Activated CD8-positive, alpha-beta T cell treated with anti-CD3 and anti-CD28 coated beads, Interleukin-2, amount 10 ng/mL, durations not matched to agents 7 days and 5 days (primary cell): Measurements from ENCODE around the gene FAM168A. TPM values are rescaled to one million over a fixed set of nuclear protein-coding genes. Genes with fewer than 3 reads are reported as not detected.

Experiments used
- ATAC-seq: fragments of 150-1000 bp; cut with Tn5 transposase; one replicate; pipeline ENCODE4 v1.10.0; 2021; ENCODE audit warnings: moderate library complexity
- CTCF ChIA-PET: fragments of 350-600 bp; sonication (Branson Sonifier 250); formaldehyde crosslinking; loops from one replicate; lab custom pipeline; 2021; ENCODE audit warnings: antibody characterized with exemption; lab: Charles Lee
- POLR2A ChIA-PET: fragments of 350-600 bp; sonication (Branson Sonifier 250); formaldehyde crosslinking; loops from one replicate; lab custom pipeline; 2021; ENCODE audit warnings: antibody characterized with exemption; lab: Charles Lee
- DNase-seq: peaks from one replicate; pipeline ENCODE4 v3.0.0-alpha.2; 2020
- H3K27ac Mint-ChIP-seq: one replicate; pipeline ENCODE4 v1.8.0; 2021; ENCODE audit warnings: mild to moderate bottlenecking, mixed read lengths
- H3K27me3 Mint-ChIP-seq: one replicate; pipeline ENCODE4 v1.8.0; 2021; ENCODE audit warnings: low read depth, mixed read lengths
- H3K36me3 Mint-ChIP-seq: one replicate; pipeline ENCODE4 v1.8.0; 2021; ENCODE audit warnings: low read depth, mixed read lengths
- H3K4me1 Mint-ChIP-seq: one replicate; pipeline ENCODE4 v1.8.0; 2021; ENCODE audit warnings: low read depth, mixed read lengths
- H3K4me3 Mint-ChIP-seq: one replicate; pipeline ENCODE4 v1.8.0; 2021; ENCODE audit warnings: mild to moderate bottlenecking, mixed read lengths
- H3K9me3 Mint-ChIP-seq: one replicate; pipeline ENCODE4 v1.8.0; 2022; ENCODE audit warnings: mixed read lengths; ENCODE audit not compliant: insufficient read depth
- total RNA-seq, 2 experiments: library from RNA; stranded (reverse); gene quantifications; one replicate each; pipeline ENCODE4 v1.2.3, GENCODE V29; 2021

Gene FAM168A
- total RNA-seq, 2 experiments from 2014 or later = 25.9 to 27.8 TPM

GRCh38 chr11:73531386-73531785, 66.5 kb downstream of the FAM168A start:
- Mint-ChIP-seq H3K27ac (no peak overlapping the region), H3K36me3 (peaks cover 4% of the 10 kb centered on the region), H3K9me3 (no peaks in the 10 kb centered on the region), H3K4me1 (peaks cover 26% of the 10 kb centered on the region), H3K4me3 (no peak overlapping the region), H3K27me3 (no peaks in the 10 kb centered on the region)
- ChIA-PET POLR2A (interaction anchor here (1.1 kb wide), 1 partner anchor 131 kb away, joined by 4 read pairs; no protein-coding TSS in a partner anchor), CTCF (interaction anchor here (0.6 to 1.6 kb wide), 3 partner anchors 12 to 46 kb away, joined by 3 to 4 read pairs (median 3); no protein-coding TSS in a partner anchor)
- DNase-seq = no peak
- no peak for ATAC-seq

- H3K27me3 Mint-ChIP-seq = no peaks in the 10 kb centered on the region
- DNase-seq = no peak
- ChIA-PET CTCF (interaction anchor here (1.5 to 2.3 kb wide), 2 partner anchors 10 to 13 kb away, joined by 3 to 10 read pairs; no protein-coding TSS in a partner anchor), POLR2A (no interaction called here)
- H3K4me3 Mint-ChIP-seq = no peak overlapping the region
- H3K27ac Mint-ChIP-seq = no peak overlapping the region
- H3K9me3 Mint-ChIP-seq = no peaks in the 10 kb centered on the region
- no peaks in the 10 kb centered on the region for H3K36me3 Mint-ChIP-seq
- ATAC-seq = peak; percentile 42
- H3K4me1 Mint-ChIP-seq = peaks cover 26% of the 10 kb centered on the region
Observed at GRCh38 chr11:73530109-73530508, 67.8 kb downstream of the FAM168A start.

- no peak overlapping the region for H3K27ac Mint-ChIP-seq
- no peak overlapping the region for H3K4me3 Mint-ChIP-seq
- ChIA-PET CTCF (interaction anchor here (0.7 to 2.3 kb wide), 6 partner anchors 9 to 178 kb away, joined by 3 to 10 read pairs (median 3); no protein-coding TSS in a partner anchor), POLR2A (no interaction called here)
- H3K27me3 Mint-ChIP-seq = no peaks in the 10 kb centered on the region
- no peaks in the 10 kb centered on the region for H3K9me3 Mint-ChIP-seq
- DNase-seq = no peak
- ATAC-seq = no peak
- peaks cover 26% of the 10 kb centered on the region for H3K4me1 Mint-ChIP-seq
- peaks cover under 1% of the 10 kb centered on the region for H3K36me3 Mint-ChIP-seq
Observed at GRCh38 chr11:73529204-73529530, 68.7 kb downstream of the FAM168A start.

GRCh38 chr11:73528483-73529203, 69.3 kb downstream of the FAM168A start:
- H3K27me3 Mint-ChIP-seq = no peaks in the 10 kb centered on the region
- peaks cover 2% of the 10 kb centered on the region for H3K36me3 Mint-ChIP-seq
- no peaks in the 10 kb centered on the region for H3K9me3 Mint-ChIP-seq
- peaks cover 26% of the 10 kb centered on the region for H3K4me1 Mint-ChIP-seq
- DNase-seq (no peak), ATAC-seq (no peak)
- CTCF ChIA-PET = interaction anchor here (0.8 to 2.3 kb wide), 5 partner anchors 10 to 178 kb away, joined by 3 to 10 read pairs (median 3); no protein-coding TSS in a partner anchor
- no peak overlapping the region for H3K4me3 Mint-ChIP-seq
- H3K27ac Mint-ChIP-seq = no peak overlapping the region
- POLR2A ChIA-PET = no interaction called here

GRCh38 chr11:73528013-73528412, 69.9 kb downstream of the FAM168A start:
- CTCF ChIA-PET = interaction anchor here (1.2 kb wide), 1 partner anchor 10 kb away, joined by 3 read pairs; no protein-coding TSS in a partner anchor
- POLR2A ChIA-PET = no interaction called here
- Mint-ChIP-seq H3K4me1 (peaks cover 26% of the 10 kb centered on the region), H3K27me3 (no peaks in the 10 kb centered on the region), H3K36me3 (peaks cover 2% of the 10 kb centered on the region), H3K9me3 (no peaks in the 10 kb centered on the region), H3K27ac (no peak overlapping the region), H3K4me3 (no peak overlapping the region)
- no peak for DNase-seq
- no peak for ATAC-seq

- POLR2A ChIA-PET = no interaction called here
- no peaks in the 10 kb centered on the region for H3K9me3 Mint-ChIP-seq
- CTCF ChIA-PET = no interaction called here
- H3K27ac Mint-ChIP-seq = no peak overlapping the region
- peaks cover 6% of the 10 kb centered on the region for H3K36me3 Mint-ChIP-seq
- ATAC-seq (no peak), DNase-seq (no peak)
- peaks cover 33% of the 10 kb centered on the region for H3K4me1 Mint-ChIP-seq
- H3K4me3 Mint-ChIP-seq = no peak overlapping the region
- H3K27me3 Mint-ChIP-seq = no peaks in the 10 kb centered on the region
Observed at GRCh38 chr11:73525611-73526010, 72.3 kb downstream of the FAM168A start.

GRCh38 chr11:73524774-73525173, 73.1 kb downstream of the FAM168A start:
- POLR2A ChIA-PET = no interaction called here
- H3K9me3 Mint-ChIP-seq = no peaks in the 10 kb centered on the region

GRCh38 chr11:73521621-73522020, 76.3 kb downstream of the FAM168A start:
- peaks cover 30% of the 10 kb centered on the region for H3K4me1 Mint-ChIP-seq
- DNase-seq (no peak), ATAC-seq (peak; percentile 53)
- ChIA-PET CTCF (interaction anchor here (0.6 to 1.9 kb wide), 5 partner anchors 8 to 356 kb away, joined by 3 to 6 read pairs (median 3); no protein-coding TSS in a partner anchor), POLR2A (interaction anchor here (0.6 kb wide), 1 partner anchor 13 kb away, joined by 3 read pairs; no protein-coding TSS in a partner anchor)
- H3K36me3 Mint-ChIP-seq = peaks cover 6% of the 10 kb centered on the region
- no peaks in the 10 kb centered on the region for H3K27me3 Mint-ChIP-seq
- H3K9me3 Mint-ChIP-seq = no peaks in the 10 kb centered on the region
- H3K4me3 Mint-ChIP-seq = no peak overlapping the region
- H3K27ac Mint-ChIP-seq = peak overlapping the region; percentile 65

More at GRCh38 chr11:73524774-73525173, 73.1 kb downstream of the FAM168A start:
- CTCF ChIA-PET = no interaction called here
- H3K27ac Mint-ChIP-seq = no peak overlapping the region
- no peak overlapping the region for H3K4me3 Mint-ChIP-seq
- H3K36me3 Mint-ChIP-seq = peaks cover 6% of the 10 kb centered on the region
- DNase-seq = no peak
- peaks cover 35% of the 10 kb centered on the region for H3K4me1 Mint-ChIP-seq
- no peaks in the 10 kb centered on the region for H3K27me3 Mint-ChIP-seq
- no peak for ATAC-seq

GRCh38 chr11:73520353-73521061, 77.4 kb downstream of the FAM168A start:
- peak; percentile 44 for ATAC-seq
- POLR2A ChIA-PET = interaction anchor here (0.9 kb wide), 2 partner anchors 18 to 102 kb away, joined by 4 read pairs; no protein-coding TSS in a partner anchor
- peak overlapping the region; percentile 35 for H3K4me3 Mint-ChIP-seq
- H3K9me3 Mint-ChIP-seq = no peaks in the 10 kb centered on the region
- no peak for DNase-seq
- CTCF ChIA-PET = interaction anchor here (0.7 to 1.9 kb wide), 4 partner anchors 10 to 106 kb away, joined by 3 to 6 read pairs (median 4); no protein-coding TSS in a partner anchor
- peaks cover 27% of the 10 kb centered on the region for H3K4me1 Mint-ChIP-seq
- H3K36me3 Mint-ChIP-seq = peaks cover 6% of the 10 kb centered on the region
- H3K27me3 Mint-ChIP-seq = no peaks in the 10 kb centered on the region
- H3K27ac Mint-ChIP-seq = peak overlapping the region; percentile 65

- ATAC-seq = no peak
- no peak overlapping the region for H3K27ac Mint-ChIP-seq
- H3K9me3 Mint-ChIP-seq = no peaks in the 10 kb centered on the region
- H3K4me3 Mint-ChIP-seq = no peak overlapping the region
- POLR2A ChIA-PET = no interaction called here
- no peaks in the 10 kb centered on the region for H3K27me3 Mint-ChIP-seq
- H3K36me3 Mint-ChIP-seq = peaks cover 6% of the 10 kb centered on the region
- CTCF ChIA-PET = interaction anchor here (1.0 kb wide), 1 partner anchor 38 kb away, joined by 3 read pairs; no protein-coding TSS in a partner anchor
- peaks cover 27% of the 10 kb centered on the region for H3K4me1 Mint-ChIP-seq
- no peak for DNase-seq
Observed at GRCh38 chr11:73519266-73519665, 78.6 kb downstream of the FAM168A start.

GRCh38 chr11:73518195-73518594, 79.7 kb downstream of the FAM168A start:
- POLR2A ChIA-PET = no interaction called here

More at GRCh38 chr11:73518195-73518594, 79.7 kb downstream of the FAM168A start:
- H3K27me3 Mint-ChIP-seq = no peaks in the 10 kb centered on the region
- H3K4me1 Mint-ChIP-seq = peaks cover 27% of the 10 kb centered on the region
- H3K4me3 Mint-ChIP-seq = no peak overlapping the region
- H3K9me3 Mint-ChIP-seq = no peaks in the 10 kb centered on the region
- H3K36me3 Mint-ChIP-seq = peaks cover 4% of the 10 kb centered on the region
- no peak for DNase-seq
- H3K27ac Mint-ChIP-seq = no peak overlapping the region
- CTCF ChIA-PET = no interaction called here
- no peak for ATAC-seq
